Breast epithelium (tissue), 4 donors: ENCODE results near the gene COPG2. TPM values are rescaled to one million over a fixed set of nuclear protein-coding genes. Genes with fewer than 3 reads are reported as not detected.

Experiments
- DNase-seq, 2 donors: peaks; one replicate each; pipeline ENCODE4 v3.0.0-alpha.2; 2019; ENCODE audit warnings: low spot score in 2 of 2
- H3K27ac ChIP-seq, 2 donors: fragments of 200-600 bp; sonication (generic) in 1 of 2; one replicate each; pipeline ENCODE4 v1.5.1; 2016 to 2019; ENCODE audit warnings: mild to moderate bottlenecking in 1 of 2
- H3K27me3 ChIP-seq, 2 donors: fragments of 200-600 bp; sonication (generic) in 1 of 2; one replicate each; pipeline versions ENCODE4 v1.5.1 to v1.6.0; 2017 to 2019; ENCODE audit warnings: control low read depth in 1 of 2, mild to moderate bottlenecking in 1 of 2
- H3K36me3 ChIP-seq: fragments of 200-600 bp; one replicate; pipeline ENCODE4 v1.5.1; 2019
- H3K4me1 ChIP-seq, 2 donors: fragments of 200-600 bp; sonication (generic); one replicate each; pipeline ENCODE4 v1.5.1; 2016 to 2019; ENCODE audit warnings: control low read depth in 1 of 2
- H3K4me3 ChIP-seq, 3 donors: fragments of 200-600 bp; sonication (generic); 1 replicate in 2 of 3; 2 replicates in 1 of 3; pipeline ENCODE4 v1.5.1; 2016 to 2019; ENCODE audit warnings: mild to moderate bottlenecking in 3 of 3, moderate library complexity in 2 of 3
- H3K9me3 ChIP-seq, 2 donors: fragments of 200-600 bp; sonication (generic) in 1 of 2; one replicate each; pipeline ENCODE4 v1.5.1; 2016 to 2019; ENCODE audit warnings: control low read depth in 1 of 2
- POLR2A ChIP-seq: fragments of 450-650 bp; IDR thresholded peaks from one replicate; pipeline ENCODE4 v1.6.1; 2016; ENCODE audit warnings: antibody characterized with exemption, mild to moderate bottlenecking, moderate library complexity
- POLR2AphosphoS5 ChIP-seq, 3 donors: sonication (generic); formaldehyde crosslinking; IDR thresholded peaks; one replicate each; pipeline ENCODE4 v1.6.1; 2017; ENCODE audit warnings: antibody characterized with exemption in 3 of 3
- intact Hi-C: fragments of 100-400 bp; cut with DNase I; formaldehyde crosslinking; loops from one replicate; pipeline ENCODE4 v1.15.1; 2023; ENCODE audit warnings: low total_unique reads
- total RNA-seq, 3 donors: library from RNA; depleted of rRNA; stranded (reverse); fragments of >200 nt; gene quantifications; one replicate each; pipeline ENCODE4 v1.1.0, GENCODE V29; 2016
- TF ChIP-seq, protein P1 (sequence below), 3 donors: fragments of 450-650 bp; IDR thresholded peaks; one replicate each; pipeline ENCODE4 v1.5.1; 2016 to 2017; ENCODE audit warnings: antibody characterized with exemption in 3 of 3, mild to moderate bottlenecking in 3 of 3, moderate library complexity in 3 of 3

The COPG2 gene
- total RNA-seq, 3 donors from 2014 or later, result 21.3 to 37.8 (median 27.2) TPM

- no peaks in the 10 kb centered on the region for H3K4me1 ChIP-seq
- intact Hi-C loops, result loop anchor here (5.0 kb wide), 1 partner anchor 420 kb away; no protein-coding TSS in a partner anchor
- H3K4me3 ChIP-seq, result no peak overlapping the region
- no peaks in the 10 kb centered on the region for H3K36me3 ChIP-seq
- peaks cover 5% of the 10 kb centered on the region in 2 donors for H3K9me3 ChIP-seq
- no peak for TF ChIP-seq POLR2A
- TF ChIP-seq, protein P1, sequence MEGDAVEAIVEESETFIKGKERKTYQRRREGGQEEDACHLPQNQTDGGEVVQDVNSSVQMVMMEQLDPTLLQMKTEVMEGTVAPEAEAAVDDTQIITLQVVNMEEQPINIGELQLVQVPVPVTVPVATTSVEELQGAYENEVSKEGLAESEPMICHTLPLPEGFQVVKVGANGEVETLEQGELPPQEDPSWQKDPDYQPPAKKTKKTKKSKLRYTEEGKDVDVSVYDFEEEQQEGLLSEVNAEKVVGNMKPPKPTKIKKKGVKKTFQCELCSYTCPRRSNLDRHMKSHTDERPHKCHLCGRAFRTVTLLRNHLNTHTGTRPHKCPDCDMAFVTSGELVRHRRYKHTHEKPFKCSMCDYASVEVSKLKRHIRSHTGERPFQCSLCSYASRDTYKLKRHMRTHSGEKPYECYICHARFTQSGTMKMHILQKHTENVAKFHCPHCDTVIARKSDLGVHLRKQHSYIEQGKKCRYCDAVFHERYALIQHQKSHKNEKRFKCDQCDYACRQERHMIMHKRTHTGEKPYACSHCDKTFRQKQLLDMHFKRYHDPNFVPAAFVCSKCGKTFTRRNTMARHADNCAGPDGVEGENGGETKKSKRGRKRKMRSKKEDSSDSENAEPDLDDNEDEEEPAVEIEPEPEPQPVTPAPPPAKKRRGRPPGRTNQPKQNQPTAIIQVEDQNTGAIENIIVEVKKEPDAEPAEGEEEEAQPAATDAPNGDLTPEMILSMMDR (IDR thresholded peaks at IDR 0.05), result no peak
- TF ChIP-seq POLR2AphosphoS5 (IDR thresholded peaks at IDR 0.05), result no peak
- no peak for DNase-seq
- H3K27ac ChIP-seq, result no peak overlapping the region
- no peaks in the 10 kb centered on the region for H3K27me3 ChIP-seq
Observed at GRCh38 chr7:130566898-130567280, 101.7 kb downstream of the COPG2 start.

DNA sequence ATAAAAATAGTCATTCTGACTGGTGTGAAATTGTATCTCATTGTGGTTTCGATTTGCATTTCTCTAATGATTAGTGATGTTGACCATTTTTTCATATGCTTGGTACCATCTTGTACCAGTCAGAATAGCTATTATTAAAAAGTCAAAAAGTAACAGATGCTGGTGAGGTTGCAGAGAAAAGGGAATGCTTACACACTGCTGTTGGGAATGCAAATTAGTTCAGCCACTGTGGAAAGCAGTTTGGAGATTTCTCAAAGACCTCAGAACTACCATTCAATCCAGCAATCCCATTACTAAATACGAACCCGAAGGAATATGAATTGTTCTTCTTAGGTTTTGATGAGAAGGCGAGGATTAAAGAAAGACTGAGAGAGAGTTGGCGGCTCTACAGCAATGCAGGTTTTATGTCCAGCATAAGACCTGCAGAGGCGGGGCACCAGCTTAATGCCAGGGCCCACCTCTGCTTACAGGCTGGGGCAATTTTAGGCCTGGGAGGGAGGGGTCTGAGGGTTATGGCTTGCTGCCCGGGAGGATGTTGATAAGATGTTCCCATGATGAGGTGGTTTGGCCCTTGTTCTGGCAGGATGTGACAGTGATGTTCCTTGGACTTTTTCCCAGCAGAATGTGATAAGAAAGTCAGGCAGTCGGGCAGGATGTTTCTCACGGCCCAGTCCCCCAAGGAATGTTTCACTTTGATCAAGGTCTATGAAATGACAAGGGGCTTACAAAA, 102.2 kb downstream of the COPG2 start:
- Histone ChIP-seq H3K36me3 (no peaks in the 10 kb centered on the region), H3K9me3 (peaks cover 5% of the 10 kb centered on the region in 2 donors), H3K4me1 (no peaks in the 10 kb centered on the region), H3K27ac (no peak overlapping the region), H3K4me3 (no peak overlapping the region), H3K27me3 (no peaks in the 10 kb centered on the region)
- intact Hi-C loops, result loop anchor here (5.0 kb wide), 1 partner anchor 421 kb away; no protein-coding TSS in a partner anchor
- TF ChIP-seq POLR2A, result no peak
- TF ChIP-seq POLR2AphosphoS5 (IDR thresholded peaks at IDR 0.05), result no peak
- TF ChIP-seq, protein P1 (IDR thresholded peaks at IDR 0.05), result no peak
- DNase-seq, result no peak

- Histone ChIP-seq H3K36me3 (no peaks in the 10 kb centered on the region), H3K27me3 (no peaks in the 10 kb centered on the region), H3K9me3 (peaks cover 0 to 5% of the 10 kb centered on the region in 2 donors), H3K4me1 (no peaks in the 10 kb centered on the region), H3K27ac (no peak overlapping the region), H3K4me3 (no peak overlapping the region)
- intact Hi-C loops, result no loop called here
- TF ChIP-seq POLR2AphosphoS5 (IDR thresholded peaks at IDR 0.05) (no peak), POLR2A (no peak)
- TF ChIP-seq, protein P1 (IDR thresholded peaks at IDR 0.05), result no peak
- no peak for DNase-seq
Observed at GRCh38 chr7:130560972-130561371, 107.6 kb downstream of the COPG2 start.

GRCh38 chr7:130559184-130559583, 109.4 kb downstream of the COPG2 start:
- no peak for DNase-seq
- Histone ChIP-seq H3K4me3 (no peak overlapping the region), H3K27ac (no peak overlapping the region), H3K4me1 (no peaks in the 10 kb centered on the region), H3K9me3 (no peaks in the 10 kb centered on the region), H3K36me3 (no peaks in the 10 kb centered on the region), H3K27me3 (no peaks in the 10 kb centered on the region)
- TF ChIP-seq, protein P1 (IDR thresholded peaks at IDR 0.05), result no peak
- TF ChIP-seq POLR2A (no peak), POLR2AphosphoS5 (IDR thresholded peaks at IDR 0.05) (no peak)
- intact Hi-C loops, result no loop called here

DNA sequence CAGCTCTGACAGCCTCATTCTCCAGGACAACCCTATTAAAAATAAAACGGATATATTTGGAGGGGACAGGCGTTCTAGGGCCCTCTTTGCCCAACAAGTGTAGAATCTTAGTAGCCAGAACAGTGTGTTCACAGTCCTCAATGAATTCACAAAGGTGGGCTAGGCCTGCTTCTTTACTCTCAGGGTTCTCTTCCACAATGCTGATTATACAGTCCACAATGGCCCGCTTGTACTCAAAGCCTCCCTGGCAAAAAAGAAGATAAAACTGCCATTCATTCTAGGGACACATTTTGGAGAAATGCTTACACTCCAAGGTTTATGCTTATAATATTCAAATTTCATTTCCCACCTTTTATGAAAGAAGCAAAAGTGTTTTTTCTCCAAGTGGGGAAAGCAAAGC, 114.1 kb downstream of the COPG2 start:
- no peaks in the 10 kb centered on the region for H3K36me3 ChIP-seq
- H3K27me3 ChIP-seq, result no peaks in the 10 kb centered on the region
- intact Hi-C loops, result no loop called here
- no peak overlapping the region for H3K27ac ChIP-seq
- no peaks in the 10 kb centered on the region for H3K4me1 ChIP-seq
- DNase-seq, result no peak
- H3K9me3 ChIP-seq, result no peaks in the 10 kb centered on the region
- TF ChIP-seq POLR2AphosphoS5 (IDR thresholded peaks at IDR 0.05) (no peak), POLR2A (no peak)
- TF ChIP-seq, protein P1 (IDR thresholded peaks at IDR 0.05), result no peak
- H3K4me3 ChIP-seq, result no peak overlapping the region
